Coronary artery (tissue), 2 donors: ENCODE results near the gene SUN1.
A peak's percentile ranks its signal among the peaks of the same experiment; 100 is the strongest.

ENCODE experiments used
- DNase-seq: peaks from one replicate; pipeline ENCODE4 v3.0.0-alpha.2; 2017; ENCODE audit warnings: low spot score
- H3K27ac ChIP-seq, 2 donors: fragments of 200-600 bp; sonication (generic); one replicate each; pipeline ENCODE4 v1.5.1; 2016 to 2019
- H3K4me3 ChIP-seq: fragments of 200-600 bp; sonication (generic); 2 replicates; pipeline ENCODE4 v1.5.1; 2016; ENCODE audit warnings: mild to moderate bottlenecking, moderate library complexity
- CTCF ChIP-seq: fragments of 200-600 bp; sonication (generic); IDR thresholded peaks from one replicate; pipeline ENCODE4 v1.5.1; 2019; ENCODE audit warnings: antibody characterized with exemption

Gene SUN1

GRCh38 chr7:815284-816216, 16.7 kb upstream of the SUN1 start:
- Histone ChIP-seq H3K27ac (peak overlapping the region; percentile 50 to 93), H3K4me3 (peak overlapping the region; percentile 93)
- DNase-seq: no peak
- TF ChIP-seq CTCF: no peak

DNA sequence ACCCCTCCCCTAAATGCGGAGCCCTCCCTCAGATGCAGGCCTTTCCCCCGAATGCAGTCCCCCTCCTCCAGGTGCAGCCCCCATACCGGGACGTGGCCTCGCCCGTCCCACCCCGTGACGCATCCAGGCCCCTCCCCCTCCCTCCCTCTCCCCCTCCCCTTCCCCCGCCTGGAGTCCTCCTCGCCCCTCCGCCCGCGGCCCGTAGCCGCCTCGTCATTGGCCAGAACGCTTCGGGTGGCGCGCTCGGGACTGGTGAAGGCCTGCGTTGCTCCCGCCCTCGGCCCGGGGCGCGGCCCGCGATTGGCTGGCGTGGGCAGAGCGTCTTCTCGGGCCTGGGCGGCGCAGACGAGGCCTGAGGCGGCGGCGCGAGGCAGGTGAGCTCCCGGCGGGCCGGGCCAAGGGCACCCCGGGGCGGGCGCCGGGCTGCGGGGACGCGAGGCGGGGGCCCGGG, 16.0 kb upstream of the SUN1 start:
- peak; percentile 98 for DNase-seq
- Histone ChIP-seq H3K4me3 (peak overlapping the region; percentile 93), H3K27ac (peak overlapping the region; percentile 93 to 94)
- no peak for TF ChIP-seq CTCF

GRCh38 chr7:816751-817671, 15.3 kb upstream of the SUN1 start:
- H3K27ac ChIP-seq: peak overlapping the region; percentile 93 to 94
- DNase-seq: no peak
- H3K4me3 ChIP-seq: peak overlapping the region; percentile 93
- no peak for TF ChIP-seq CTCF

- Histone ChIP-seq H3K4me3 (peak overlapping the region; percentile 34), H3K27ac (no peak overlapping the region)
- DNase-seq: no peak
- TF ChIP-seq CTCF: peak; percentile 21
Measured at GRCh38 chr7:818031-818699, 14.1 kb upstream of the SUN1 start.

- DNase-seq: no peak
- Histone ChIP-seq H3K27ac (no peak overlapping the region), H3K4me3 (no peak overlapping the region)
- TF ChIP-seq CTCF: no peak
Measured at GRCh38 chr7:820341-820740, 11.9 kb upstream of the SUN1 start.

DNA sequence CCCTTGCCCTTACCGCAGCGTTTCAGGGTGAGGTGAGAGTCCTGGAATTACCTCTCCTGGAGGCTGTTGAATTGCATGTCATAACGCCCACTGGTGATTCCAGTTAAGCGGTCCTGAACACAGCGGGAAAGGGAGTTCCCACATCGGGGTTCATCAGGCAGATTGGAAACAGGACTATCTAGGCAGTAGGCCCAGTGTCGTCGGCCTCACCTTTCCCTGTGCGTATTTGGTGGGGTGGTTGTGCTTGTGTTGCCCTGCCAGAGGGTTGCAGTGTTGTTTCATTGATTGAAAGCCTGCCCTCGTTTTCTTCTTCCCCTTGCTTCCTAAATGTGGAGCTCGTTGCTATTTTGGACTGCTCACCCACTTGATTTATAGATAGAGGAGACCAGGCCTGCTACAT, 10.6 kb upstream of the SUN1 start:
- H3K27ac ChIP-seq: peak overlapping the region; percentile 34 to 40
- no peak overlapping the region for H3K4me3 ChIP-seq
- no peak for DNase-seq
- no peak for TF ChIP-seq CTCF
